Neural crest cell (in vitro differentiated cells): ENCODE measurements around the gene CD9. TPM values are rescaled to one million over a fixed set of nuclear protein-coding genes. Genes with fewer than 3 reads are reported as not detected.

Experiments used
- DNase-seq: peaks from one replicate; pipeline ENCODE4 v3.0.0; 2021; ENCODE audit warnings: low read depth, mixed read lengths, low spot score
- H3K27ac Mint-ChIP-seq: one replicate; pipeline ENCODE4 v1.8.0; 2021; ENCODE audit warnings: mild to moderate bottlenecking, mixed read lengths; ENCODE audit not compliant: unreplicated experiment
- H3K27me3 Mint-ChIP-seq: 2 replicates; pipeline ENCODE4 v1.8.0; 2021; ENCODE audit warnings: low read depth, mild to moderate bottlenecking, mixed read lengths
- H3K36me3 Mint-ChIP-seq: 2 replicates; pipeline ENCODE4 v1.8.0; 2021; ENCODE audit warnings: low read depth, mild to moderate bottlenecking, mixed read lengths
- H3K4me1 Mint-ChIP-seq: 2 replicates; pipeline ENCODE4 v1.8.0; 2021; ENCODE audit warnings: mixed read lengths
- H3K4me3 Mint-ChIP-seq: one replicate; pipeline ENCODE4 v1.8.0; 2021; ENCODE audit warnings: mild to moderate bottlenecking, mixed read lengths
- H3K9me3 Mint-ChIP-seq: 2 replicates; pipeline ENCODE4 v1.8.0; 2021; ENCODE audit warnings: mixed read lengths
- CTCF ChIP-seq: fragments of 200-600 bp; sonication (generic); conservative IDR thresholded peaks from 2 replicates; pipeline ENCODE4 v1.5.0; 2021; ENCODE audit warnings: antibody characterized with exemption, mild to moderate bottlenecking
- total RNA-seq: library from RNA; stranded (reverse); gene quantifications from 2 replicates; pipeline ENCODE4 v1.2.1, GENCODE V29; 2021

The CD9 gene
- total RNA-seq, 1 donor from 2014 or later: 2.1 TPM

GRCh38 chr12:6236641-6236940 lies 36.4 kb downstream of the CD9 start:
- TF ChIP-seq CTCF: no peak
- peaks cover 39% of the 10 kb centered on the region for H3K4me1 Mint-ChIP-seq
- H3K27ac Mint-ChIP-seq: no peak overlapping the region
- no peaks in the 10 kb centered on the region for H3K27me3 Mint-ChIP-seq
- no peaks in the 10 kb centered on the region for H3K36me3 Mint-ChIP-seq
- no peak for DNase-seq
- no peak overlapping the region for H3K4me3 Mint-ChIP-seq
- H3K9me3 Mint-ChIP-seq: no peaks in the 10 kb centered on the region

- Mint-ChIP-seq H3K36me3 (no peaks in the 10 kb centered on the region), H3K4me1 (peaks cover 31% of the 10 kb centered on the region), H3K27me3 (no peaks in the 10 kb centered on the region), H3K9me3 (no peaks in the 10 kb centered on the region), H3K27ac (no peak overlapping the region), H3K4me3 (no peak overlapping the region)
- no peak for TF ChIP-seq CTCF
- DNase-seq: no peak
Observed at GRCh38 chr12:6237830-6238229, 37.6 kb downstream of the CD9 start.

GRCh38 chr12:6238875-6239274 lies 38.7 kb downstream of the CD9 start:
- no peak overlapping the region for H3K4me3 Mint-ChIP-seq
- no peak for TF ChIP-seq CTCF
- no peak for DNase-seq
- H3K4me1 Mint-ChIP-seq: peaks cover 21% of the 10 kb centered on the region
- H3K9me3 Mint-ChIP-seq: no peaks in the 10 kb centered on the region
- no peaks in the 10 kb centered on the region for H3K27me3 Mint-ChIP-seq
- H3K27ac Mint-ChIP-seq: no peak overlapping the region
- no peaks in the 10 kb centered on the region for H3K36me3 Mint-ChIP-seq

GRCh38 chr12:6241495-6241894 lies 41.3 kb downstream of the CD9 start:
- Mint-ChIP-seq H3K36me3 (no peaks in the 10 kb centered on the region), H3K9me3 (no peaks in the 10 kb centered on the region), H3K27ac (no peak overlapping the region), H3K4me1 (no peaks in the 10 kb centered on the region), H3K4me3 (no peak overlapping the region), H3K27me3 (no peaks in the 10 kb centered on the region)
- no peak for DNase-seq
- TF ChIP-seq CTCF: no peak

GRCh38 chr12:6249580-6249979 lies 49.4 kb downstream of the CD9 start:
- H3K4me1 Mint-ChIP-seq: no peaks in the 10 kb centered on the region
- TF ChIP-seq CTCF: no peak
- no peaks in the 10 kb centered on the region for H3K9me3 Mint-ChIP-seq
- DNase-seq: no peak
- H3K27ac Mint-ChIP-seq: no peak overlapping the region
- H3K4me3 Mint-ChIP-seq: no peak overlapping the region
- peaks cover 2% of the 10 kb centered on the region for H3K27me3 Mint-ChIP-seq
- H3K36me3 Mint-ChIP-seq: no peaks in the 10 kb centered on the region

GRCh38 chr12:6250343-6250742 lies 50.1 kb downstream of the CD9 start:
- peaks cover 2% of the 10 kb centered on the region for H3K27me3 Mint-ChIP-seq
- no peak for DNase-seq
- H3K36me3 Mint-ChIP-seq: no peaks in the 10 kb centered on the region
- H3K4me3 Mint-ChIP-seq: no peak overlapping the region
- H3K27ac Mint-ChIP-seq: no peak overlapping the region
- no peaks in the 10 kb centered on the region for H3K4me1 Mint-ChIP-seq
- no peak for TF ChIP-seq CTCF
- no peaks in the 10 kb centered on the region for H3K9me3 Mint-ChIP-seq
